HEK293T (cell line): Measurements from ENCODE around the gene AKAP6.

Experiments
- BHLHE40 ChIP-seq: fragments of 450-650 bp; IDR thresholded peaks from 2 replicates; pipeline ENCODE4 v1.6.1; 2016; ENCODE audit warnings: mild to moderate bottlenecking, moderate library complexity, borderline replicate concordance
- ELF4 ChIP-seq: fragments of 450-650 bp; IDR thresholded peaks from 2 replicates; pipeline ENCODE4 v1.6.1; 2017; ENCODE audit warnings: antibody characterized with exemption
- FOXK2 ChIP-seq: fragments of 450-650 bp; IDR thresholded peaks from 2 replicates; pipeline ENCODE4 v1.6.1; 2016; ENCODE audit warnings: mild to moderate bottlenecking
- FOXM1 ChIP-seq: fragments of 450-650 bp; IDR thresholded peaks from 2 replicates; pipeline ENCODE4 v1.6.1; 2017; ENCODE audit warnings: mild to moderate bottlenecking, borderline replicate concordance
- HDGF ChIP-seq: fragments of 450-650 bp; IDR thresholded peaks from 2 replicates; pipeline ENCODE4 v1.6.1; 2017; ENCODE audit warnings: antibody characterized with exemption, borderline replicate concordance
- L3MBTL2 ChIP-seq: fragments of 450-650 bp; conservative IDR thresholded peaks from 2 replicates; pipeline ENCODE4 v1.6.1; 2016; ENCODE audit warnings: mild to moderate bottlenecking
- NFRKB ChIP-seq: fragments of 450-650 bp; IDR thresholded peaks from 2 replicates; pipeline ENCODE4 v1.6.1; 2016; ENCODE audit warnings: mild to moderate bottlenecking, moderate library complexity
- SP1 ChIP-seq: fragments of 450-650 bp; IDR thresholded peaks from 2 replicates; pipeline ENCODE4 v1.6.1; 2017
- SUZ12 ChIP-seq: fragments of 450-650 bp; IDR thresholded peaks from 2 replicates; pipeline ENCODE4 v1.6.1; 2016; ENCODE audit warnings: mild to moderate bottlenecking
- TARDBP ChIP-seq: fragments of 450-650 bp; IDR thresholded peaks from 2 replicates; pipeline ENCODE4 v1.6.1; 2016
- ZNF384 ChIP-seq: fragments of 450-650 bp; IDR thresholded peaks from 2 replicates; pipeline ENCODE4 v1.6.1; 2016

DNA sequence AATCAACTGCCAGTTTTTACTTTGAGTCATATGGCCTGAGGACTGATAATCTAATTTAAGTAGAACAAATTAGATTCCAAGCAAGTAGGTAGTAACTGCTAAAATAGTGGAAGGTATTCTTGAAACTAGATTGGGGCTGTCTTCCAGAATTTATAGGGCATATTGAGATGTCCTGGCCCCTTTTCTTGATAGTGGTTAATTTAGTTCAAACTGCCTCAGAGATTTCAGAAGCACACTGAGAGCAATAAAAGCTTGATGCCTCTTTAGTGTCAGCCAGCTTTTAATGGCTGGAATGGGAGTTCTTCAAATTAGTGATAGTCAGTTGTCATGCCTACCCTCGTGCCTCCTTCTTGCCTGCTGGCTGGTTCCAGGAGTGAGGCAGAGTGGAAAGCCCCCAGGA is 120.5 kb downstream of the AKAP6 start:
- TF ChIP-seq FOXM1 (no peak), SP1 (no peak), TARDBP (no peak), BHLHE40 (no peak), ELF4 (no peak), ZNF384 (no peak), FOXK2 (no peak), SUZ12 (no peak), L3MBTL2 (no peak), NFRKB (no peak), HDGF (no peak)
